IgD-negative memory B cell (primary cell): ENCODE results near the gene EMP1. TPM values are rescaled to one million over a fixed set of nuclear protein-coding genes. Genes with fewer than 3 reads are reported as not detected.

Experiments
- H3K27ac Mint-ChIP-seq, 3 donors: one replicate each; pipeline ENCODE4 v1.8.0; 2020 to 2022; ENCODE audit warnings: mild to moderate bottlenecking in 3 of 3, mixed read lengths in 3 of 3, moderate library complexity in 1 of 3
- H3K27me3 Mint-ChIP-seq: one replicate; pipeline ENCODE4 v1.8.0; 2021; ENCODE audit warnings: mixed read lengths
- H3K36me3 Mint-ChIP-seq: one replicate; pipeline ENCODE4 v1.8.0; 2020; ENCODE audit warnings: mild to moderate bottlenecking, mixed read lengths
- H3K4me1 Mint-ChIP-seq, 3 donors: one replicate each; pipeline ENCODE4 v1.8.0; 2020 to 2022; ENCODE audit warnings: mixed read lengths in 3 of 3, mild to moderate bottlenecking in 1 of 3
- H3K4me3 Mint-ChIP-seq, 4 donors: one replicate each; pipeline ENCODE4 v1.8.0; 2020 to 2022; ENCODE audit warnings: mild to moderate bottlenecking in 4 of 4, mixed read lengths in 4 of 4, moderate library complexity in 3 of 4
- H3K9me3 Mint-ChIP-seq, 3 donors: one replicate each; pipeline ENCODE4 v1.8.0; 2020 to 2021; ENCODE audit warnings: mixed read lengths in 3 of 3, mild to moderate bottlenecking in 1 of 3
- polyA plus RNA-seq: library from polyadenylated mRNA; unstranded; fragments of 300-500 nt; fragmentation: Illumina TruSeq; gene quantifications from one replicate; pipeline ENCODE4 v1.2.3, GENCODE V29; 2021

EMP1 gene
- polyA plus RNA-seq, 1 donor from 2014 or later = not detected

DNA sequence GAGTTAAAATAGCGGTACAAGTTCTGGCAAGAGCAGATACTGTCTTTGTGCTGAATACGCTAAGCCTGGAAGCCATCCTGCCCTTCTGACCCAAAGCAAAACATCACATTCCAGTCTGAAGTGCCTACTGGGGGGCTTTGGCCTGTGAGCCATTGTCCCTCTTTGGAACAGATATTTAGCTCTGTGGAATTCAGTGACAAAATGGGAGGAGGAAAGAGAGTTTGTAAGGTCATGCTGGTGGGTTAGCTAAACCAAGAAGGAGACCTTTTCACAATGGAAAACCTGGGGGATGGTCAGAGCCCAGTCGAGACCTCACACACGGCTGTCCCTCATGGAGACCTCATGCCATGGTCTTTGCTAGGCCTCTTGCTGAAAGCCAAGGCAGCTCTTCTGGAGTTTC, 18.5 kb downstream of the EMP1 start:
- Mint-ChIP-seq H3K27me3 (peaks cover 5% of the 10 kb centered on the region), H3K4me3 (no peak overlapping the region), H3K9me3 (peaks cover 0 to 12% (median 3%) of the 10 kb centered on the region in 3 donors), H3K36me3 (no peaks in the 10 kb centered on the region), H3K4me1 (peaks cover 0 to 4% (median 4%) of the 10 kb centered on the region in 3 donors), H3K27ac (no peak overlapping the region)

DNA sequence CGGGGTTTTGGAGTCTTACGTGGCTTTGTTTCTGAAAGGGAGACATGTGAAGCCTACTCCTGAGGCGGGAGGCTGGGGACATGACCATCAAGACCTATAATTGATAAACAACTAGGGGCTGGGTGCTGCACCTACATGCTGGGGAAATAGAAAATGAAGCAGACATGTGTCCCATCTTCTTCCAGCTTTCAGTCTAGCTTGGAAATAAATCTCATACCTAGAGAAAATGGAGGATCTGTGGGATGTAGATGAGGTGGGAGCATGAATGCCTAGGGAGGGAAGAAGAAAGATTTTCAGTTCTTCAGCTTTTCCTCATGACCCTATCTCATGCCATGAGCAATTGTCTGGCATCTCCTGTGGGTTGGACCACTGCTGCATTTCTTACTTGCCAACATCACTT, 22.1 kb downstream of the EMP1 start:
- peaks cover 5% of the 10 kb centered on the region for H3K27me3 Mint-ChIP-seq
- H3K27ac Mint-ChIP-seq = no peak overlapping the region
- peaks cover 0 to 14% (median 3%) of the 10 kb centered on the region in 3 donors for H3K9me3 Mint-ChIP-seq
- H3K36me3 Mint-ChIP-seq = no peaks in the 10 kb centered on the region
- no peak overlapping the region for H3K4me3 Mint-ChIP-seq
- no peaks in the 10 kb centered on the region for H3K4me1 Mint-ChIP-seq

- Mint-ChIP-seq H3K9me3 (peaks cover 0 to 14% (median 3%) of the 10 kb centered on the region in 3 donors), H3K27me3 (peaks cover 10% of the 10 kb centered on the region), H3K4me1 (no peaks in the 10 kb centered on the region), H3K27ac (no peak overlapping the region), H3K4me3 (no peak overlapping the region), H3K36me3 (no peaks in the 10 kb centered on the region)
Measured at GRCh38 chr12:13219320-13219719, 22.8 kb downstream of the EMP1 start.

DNA sequence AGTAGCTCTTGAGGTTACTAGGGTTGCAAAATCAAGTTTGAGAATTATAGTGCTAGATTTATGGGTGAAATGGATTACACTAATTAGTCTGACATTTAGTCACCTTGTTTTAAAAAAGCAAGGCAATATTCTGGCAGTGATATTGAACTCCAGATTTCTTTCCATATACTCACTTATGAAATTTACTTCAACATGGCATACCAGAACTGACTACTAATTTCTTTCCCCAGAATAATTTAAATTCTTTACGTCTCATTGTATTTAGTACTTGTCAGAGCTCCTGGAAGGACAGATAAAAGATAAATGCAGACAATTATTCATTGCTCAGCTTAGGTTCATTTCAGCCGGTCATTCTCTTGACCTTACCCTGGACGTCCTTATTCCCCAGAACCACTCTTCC, 24.3 kb downstream of the EMP1 start:
- Mint-ChIP-seq H3K4me1 (no peaks in the 10 kb centered on the region), H3K27me3 (peaks cover 15% of the 10 kb centered on the region), H3K36me3 (no peaks in the 10 kb centered on the region), H3K4me3 (no peak overlapping the region), H3K27ac (no peak overlapping the region), H3K9me3 (peaks cover 0 to 14% (median 3%) of the 10 kb centered on the region in 3 donors)

DNA sequence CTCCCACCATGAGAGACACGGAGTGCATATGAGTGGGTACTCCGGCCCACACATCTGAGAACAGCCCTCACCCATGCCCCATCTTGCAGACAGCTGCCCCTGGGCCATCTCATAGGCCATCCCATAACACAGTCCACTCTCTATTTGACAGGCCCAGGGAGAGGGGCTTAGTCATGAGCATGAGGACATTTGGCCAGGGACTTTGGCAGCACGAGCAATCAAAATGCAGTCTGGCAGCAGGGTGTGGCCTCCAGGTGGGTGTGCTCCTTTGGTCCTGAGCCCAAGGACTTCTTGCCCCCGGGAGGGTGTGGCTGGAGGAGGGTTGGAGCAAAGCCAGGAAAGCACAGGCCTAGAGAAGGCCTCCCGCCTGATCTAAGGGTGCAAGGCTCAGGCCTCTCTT, 25.6 kb downstream of the EMP1 start:
- no peak overlapping the region for H3K27ac Mint-ChIP-seq
- no peaks in the 10 kb centered on the region for H3K4me1 Mint-ChIP-seq
- peaks cover 15% of the 10 kb centered on the region for H3K27me3 Mint-ChIP-seq
- peaks cover 0 to 11% (median 3%) of the 10 kb centered on the region in 3 donors for H3K9me3 Mint-ChIP-seq
- no peak overlapping the region for H3K4me3 Mint-ChIP-seq
- no peaks in the 10 kb centered on the region for H3K36me3 Mint-ChIP-seq

DNA sequence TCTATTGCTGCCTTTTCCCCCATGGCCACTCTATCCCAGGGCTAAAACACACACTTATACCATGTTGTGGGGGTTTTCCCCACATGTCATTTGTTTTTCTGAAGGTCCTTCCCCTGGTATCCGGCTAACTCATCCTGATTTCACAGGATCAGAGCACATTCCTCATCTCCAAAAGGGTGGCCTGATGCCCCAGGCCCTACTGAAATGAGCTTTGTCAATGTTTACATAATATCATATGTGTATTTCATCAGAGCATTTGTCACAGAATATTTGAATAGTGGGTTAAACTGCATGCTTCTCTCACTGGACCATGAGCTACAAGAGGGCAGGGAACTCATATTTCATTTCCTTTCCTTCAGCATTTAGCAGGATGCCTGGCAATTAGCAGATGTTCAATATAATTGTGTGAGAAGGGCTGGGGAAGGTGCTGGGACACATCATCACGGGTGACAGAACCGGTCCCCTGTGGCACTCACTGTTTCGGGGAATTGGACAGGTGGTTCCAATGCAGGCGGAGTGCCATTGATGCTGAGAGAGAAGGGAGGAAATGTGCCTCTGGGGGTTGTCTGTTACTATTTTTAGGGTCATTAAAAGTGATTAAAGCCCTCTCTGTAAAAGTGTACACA, 26.8 kb downstream of the EMP1 start:
- peaks cover 0 to 11% (median 3%) of the 10 kb centered on the region in 3 donors for H3K9me3 Mint-ChIP-seq
- H3K27ac Mint-ChIP-seq = no peak overlapping the region
- no peaks in the 10 kb centered on the region for H3K4me1 Mint-ChIP-seq
- H3K27me3 Mint-ChIP-seq = peaks cover 16% of the 10 kb centered on the region
- no peak overlapping the region for H3K4me3 Mint-ChIP-seq
- H3K36me3 Mint-ChIP-seq = no peaks in the 10 kb centered on the region

DNA sequence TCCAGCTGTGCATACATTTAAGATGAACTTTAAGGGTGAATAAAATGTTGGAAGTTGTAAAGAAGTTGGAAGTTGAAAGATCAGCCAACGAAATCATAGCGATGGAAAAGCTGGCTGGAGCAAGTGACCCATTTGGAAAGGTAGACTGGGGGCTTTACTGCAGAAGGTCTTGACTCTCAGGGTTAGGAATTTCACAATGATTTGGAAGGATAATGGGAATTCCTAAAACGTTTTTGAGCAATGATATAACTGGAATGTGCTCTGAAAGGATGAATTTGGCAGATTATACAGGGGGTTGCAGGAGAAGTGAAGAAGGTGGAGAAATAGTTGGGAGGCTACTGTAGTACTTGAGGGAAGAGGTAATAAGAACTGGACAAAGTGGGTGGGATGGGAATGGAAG, 27.4 kb downstream of the EMP1 start:
- no peaks in the 10 kb centered on the region for H3K36me3 Mint-ChIP-seq
- H3K27ac Mint-ChIP-seq = no peak overlapping the region
- no peak overlapping the region for H3K4me3 Mint-ChIP-seq
- H3K4me1 Mint-ChIP-seq = no peaks in the 10 kb centered on the region
- H3K27me3 Mint-ChIP-seq = peaks cover 18% of the 10 kb centered on the region
- peaks cover 0 to 9% (median 3%) of the 10 kb centered on the region in 3 donors for H3K9me3 Mint-ChIP-seq

- Mint-ChIP-seq H3K9me3 (peaks cover 0 to 3% (median 0%) of the 10 kb centered on the region in 3 donors), H3K36me3 (no peaks in the 10 kb centered on the region), H3K4me1 (no peaks in the 10 kb centered on the region), H3K4me3 (no peak overlapping the region), H3K27ac (no peak overlapping the region), H3K27me3 (peaks cover 16% of the 10 kb centered on the region)
Measured at GRCh38 chr12:13227191-13227590, 30.7 kb downstream of the EMP1 start.

DNA sequence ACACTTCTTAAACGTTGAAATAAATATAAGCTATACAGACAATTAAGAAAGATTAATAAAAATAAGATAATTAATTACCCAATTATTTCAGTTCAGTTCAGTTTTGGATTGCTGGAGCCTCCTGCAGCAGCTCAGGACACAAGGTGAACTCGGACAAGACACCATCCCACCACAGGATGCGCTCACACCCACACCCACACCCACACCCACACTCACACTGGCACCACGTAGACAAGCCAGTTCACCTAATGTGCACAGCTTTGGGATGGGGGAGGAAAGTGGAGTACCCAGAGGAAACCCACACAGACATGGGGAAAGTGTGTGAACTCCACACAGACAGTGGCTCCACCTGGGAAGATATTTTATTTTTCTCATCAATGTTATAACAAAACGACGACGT, 32.1 kb downstream of the EMP1 start:
- Mint-ChIP-seq H3K36me3 (no peaks in the 10 kb centered on the region), H3K4me1 (no peaks in the 10 kb centered on the region), H3K9me3 (peaks cover 0 to 8% (median 0%) of the 10 kb centered on the region in 3 donors), H3K4me3 (no peak overlapping the region), H3K27ac (no peak overlapping the region), H3K27me3 (peaks cover 15% of the 10 kb centered on the region)

GRCh38 chr12:13229504-13229903, 33.0 kb downstream of the EMP1 start:
- Mint-ChIP-seq H3K4me3 (no peak overlapping the region), H3K36me3 (no peaks in the 10 kb centered on the region), H3K27me3 (peaks cover 9% of the 10 kb centered on the region), H3K9me3 (peaks cover 0 to 8% (median 0%) of the 10 kb centered on the region in 3 donors), H3K27ac (no peak overlapping the region), H3K4me1 (peaks cover 0 to 2% (median 0%) of the 10 kb centered on the region in 3 donors)

DNA sequence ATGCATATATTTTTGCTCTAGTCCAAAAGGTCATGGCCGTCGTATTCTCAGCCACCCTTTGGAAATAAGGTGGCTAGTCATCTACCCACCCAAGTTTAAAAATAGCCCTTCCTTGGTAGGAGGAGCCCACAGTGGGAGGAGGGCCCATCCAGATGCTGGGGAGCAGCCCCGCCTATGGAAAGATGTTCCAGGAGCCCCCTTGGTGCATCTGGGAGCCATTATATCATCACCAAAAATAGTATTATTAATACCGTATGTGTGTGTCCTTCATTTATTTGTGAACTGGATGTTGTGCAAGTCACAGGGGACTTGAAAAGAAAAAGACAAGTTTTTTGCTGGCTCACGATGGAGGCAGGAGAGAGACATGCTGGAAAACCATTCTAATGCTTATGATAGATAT, 34.0 kb downstream of the EMP1 start:
- Mint-ChIP-seq H3K27me3 (peaks cover 5% of the 10 kb centered on the region), H3K36me3 (no peaks in the 10 kb centered on the region), H3K27ac (no peak overlapping the region), H3K4me1 (peaks cover 0 to 2% (median 0%) of the 10 kb centered on the region in 3 donors), H3K9me3 (peaks cover 0 to 8% (median 0%) of the 10 kb centered on the region in 3 donors), H3K4me3 (no peak overlapping the region)

DNA sequence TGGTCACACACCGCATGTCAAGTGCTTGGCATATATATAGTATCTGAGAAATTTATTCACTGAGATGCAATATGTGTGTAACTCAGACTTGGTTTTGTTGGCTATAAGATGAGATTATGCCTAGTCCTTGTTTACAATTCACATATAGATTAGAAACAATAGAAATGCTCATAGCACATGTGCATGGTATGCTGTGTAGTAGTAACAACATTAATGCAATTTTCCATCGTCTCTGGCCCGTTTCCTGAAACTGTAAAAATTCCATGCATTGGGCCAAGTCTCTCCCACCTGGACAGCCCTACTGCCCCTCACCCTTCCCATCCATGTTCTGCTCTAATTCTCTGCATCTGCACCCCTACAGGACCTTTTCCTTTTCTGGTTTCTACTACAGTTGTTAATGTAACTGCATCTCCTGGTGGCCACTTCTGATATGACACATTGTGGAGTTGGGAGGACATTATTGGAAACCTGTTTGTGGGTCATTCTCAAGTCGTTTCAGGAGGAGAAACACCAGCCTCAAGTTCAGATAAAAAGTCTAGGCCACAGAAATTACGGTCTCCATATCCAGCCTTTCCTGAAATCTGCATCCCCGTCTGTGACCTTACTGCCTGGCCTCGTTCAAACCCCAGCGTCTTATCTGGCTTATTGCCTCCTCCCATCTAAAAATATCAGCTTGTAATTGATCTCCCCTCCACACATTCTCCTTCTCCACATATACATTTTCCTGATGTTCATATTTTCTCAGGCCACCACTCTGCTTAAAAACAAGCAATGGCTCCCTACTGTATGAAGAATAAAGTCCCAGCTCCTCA, 37.5 kb downstream of the EMP1 start:
- Mint-ChIP-seq H3K4me3 (no peak overlapping the region), H3K27ac (peak overlapping the region in 1 of 3 donors; percentile 35), H3K27me3 (peaks cover 4% of the 10 kb centered on the region), H3K9me3 (peaks cover 0 to 8% (median 2%) of the 10 kb centered on the region in 3 donors), H3K4me1 (peaks cover 0 to 4% (median 0%) of the 10 kb centered on the region in 3 donors), H3K36me3 (peaks cover 2% of the 10 kb centered on the region)

DNA sequence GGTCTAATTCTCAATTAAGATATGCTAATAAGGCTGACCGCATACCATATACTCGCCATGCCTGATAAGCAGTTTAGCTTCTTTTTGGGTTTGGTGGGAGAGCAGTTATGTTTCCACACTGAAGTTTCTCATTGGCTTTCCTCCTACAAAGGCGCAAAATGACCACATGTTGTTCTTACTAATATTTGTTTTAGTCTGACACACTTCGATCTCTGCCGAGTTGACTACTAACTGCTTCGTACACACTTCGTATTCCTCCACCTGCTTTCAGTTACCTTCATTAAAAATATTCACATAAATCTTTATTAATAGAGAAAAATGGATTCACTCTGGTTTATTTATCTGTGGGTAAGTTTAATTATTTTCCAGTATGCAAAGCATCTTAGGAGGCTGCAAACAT, 41.7 kb downstream of the EMP1 start:
- Mint-ChIP-seq H3K4me1 (peaks cover 0 to 4% (median 0%) of the 10 kb centered on the region in 3 donors), H3K27me3 (peaks cover 7% of the 10 kb centered on the region), H3K4me3 (no peak overlapping the region), H3K36me3 (peaks cover 2% of the 10 kb centered on the region), H3K9me3 (peaks cover 0 to 2% (median 0%) of the 10 kb centered on the region in 3 donors), H3K27ac (no peak overlapping the region)

DNA sequence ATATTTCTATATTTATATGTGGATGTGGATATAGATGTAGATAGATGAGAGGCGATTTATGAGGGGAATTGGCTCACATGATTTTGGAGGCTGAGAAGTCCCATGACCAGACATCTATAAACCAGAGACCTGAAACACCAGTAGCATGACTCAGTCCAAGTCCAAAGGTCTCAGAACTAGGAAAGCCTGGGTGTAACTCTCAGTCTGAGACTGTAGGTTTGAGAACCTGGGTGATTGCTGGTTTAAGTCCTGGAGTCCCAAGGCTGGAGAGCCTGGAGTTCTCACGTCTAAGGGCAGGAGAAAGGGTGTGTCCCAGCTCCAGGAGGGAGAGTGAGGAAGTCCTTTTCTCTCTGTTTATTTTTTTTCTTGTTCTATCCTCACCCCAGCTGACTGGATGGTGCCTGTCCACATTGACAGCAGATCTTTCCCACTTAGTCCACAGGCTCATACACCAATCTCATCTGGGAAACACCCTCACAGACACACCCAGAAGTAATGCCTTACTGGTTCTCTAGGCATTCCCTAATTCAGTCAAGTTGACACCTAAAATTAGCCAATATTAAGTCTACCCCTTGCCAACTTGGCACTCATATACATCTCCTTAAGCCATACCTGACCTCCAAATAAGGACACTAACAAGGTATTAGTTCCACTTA, 45.4 kb downstream of the EMP1 start:
- Mint-ChIP-seq H3K27ac (no peak overlapping the region), H3K4me3 (no peak overlapping the region), H3K36me3 (peaks cover 2% of the 10 kb centered on the region)

DNA sequence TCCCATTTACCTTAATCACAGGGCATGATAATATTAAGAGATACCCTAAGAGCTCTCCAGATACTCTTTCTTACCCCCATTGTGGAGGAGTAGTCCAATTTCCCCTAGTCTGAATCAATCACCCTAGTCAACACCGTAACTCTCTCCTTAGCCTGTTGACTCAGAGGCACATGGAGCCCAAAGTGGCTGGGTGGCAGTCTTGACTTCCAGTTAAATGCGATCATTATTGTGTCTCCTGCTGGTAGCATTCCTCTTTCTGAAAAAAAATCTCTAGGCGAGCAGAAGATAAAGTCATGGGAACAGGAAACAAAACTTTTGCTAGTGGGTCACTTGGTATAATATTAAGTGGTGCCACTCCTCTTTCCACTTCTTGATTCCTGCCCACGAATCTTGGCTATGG, 46.4 kb downstream of the EMP1 start:
- no peaks in the 10 kb centered on the region for H3K4me1 Mint-ChIP-seq
- H3K4me3 Mint-ChIP-seq = no peak overlapping the region
- H3K36me3 Mint-ChIP-seq = no peaks in the 10 kb centered on the region
- H3K9me3 Mint-ChIP-seq = no peaks in the 10 kb centered on the region
- peaks cover 7% of the 10 kb centered on the region for H3K27me3 Mint-ChIP-seq
- no peak overlapping the region for H3K27ac Mint-ChIP-seq

More for the DNA sequence above, 45.4 kb downstream of the EMP1 start:
- H3K9me3 Mint-ChIP-seq = peaks cover 0 to 2% (median 0%) of the 10 kb centered on the region in 3 donors
- H3K27me3 Mint-ChIP-seq = peaks cover 9% of the 10 kb centered on the region
- H3K4me1 Mint-ChIP-seq = peaks cover 0 to 2% (median 0%) of the 10 kb centered on the region in 3 donors
